GM12878 (cell line): ENCODE data around the gene SLC2A9. TPM values are rescaled to one million over a fixed set of nuclear protein-coding genes. Genes with fewer than 3 reads are reported as not detected.

Experiments
- ATF7 ChIP-seq: fragments of 450-650 bp; IDR thresholded peaks from 2 replicates; pipeline ENCODE4 v1.6.1; 2016; ENCODE audit warnings: low read depth, mild to moderate bottlenecking
- BHLHE40 ChIP-seq, 2 experiments: fragments of 450-650 bp in 1 of 2; IDR thresholded peaks; 2 replicates each; pipeline ENCODE4 v1.6.1; 2011 to 2017; ENCODE audit warnings: low read depth in 2 of 2, borderline replicate concordance in 1 of 2, improper control_type of control experiment in 1 of 2, low read length in 1 of 2, mild to moderate bottlenecking in 1 of 2
- HDGF ChIP-seq: fragments of 450-650 bp; IDR thresholded peaks from 2 replicates; pipeline ENCODE4 v1.6.1; 2016; ENCODE audit warnings: antibody characterized with exemption
- IRF4 ChIP-seq: IDR thresholded peaks from 2 replicates; pipeline ENCODE4 v1.6.1; 2011; ENCODE audit warnings: low read depth, low read length
- MTA2 ChIP-seq: fragments of 450-650 bp; IDR thresholded peaks from 2 replicates; pipeline ENCODE4 v1.6.1; 2016; ENCODE audit warnings: low read depth, mild to moderate bottlenecking, moderate library complexity
- MYC ChIP-seq: IDR thresholded peaks from 2 replicates; pipeline ENCODE4 v1.6.1; 2011; ENCODE audit warnings: mild to moderate bottlenecking, low read length, moderate library complexity, inconsistent platforms; ENCODE audit not compliant: insufficient read depth, insufficient replicate concordance, insufficient read length, severe bottlenecking
- RELB ChIP-seq: fragments of 450-650 bp; IDR thresholded peaks from 2 replicates; pipeline ENCODE4 v1.6.1; 2017; ENCODE audit warnings: low read depth, mild to moderate bottlenecking, moderate library complexity
- SREBF2 ChIP-seq: IDR thresholded peaks from 2 replicates; pipeline ENCODE4 v1.6.1; 2012; ENCODE audit warnings: mild to moderate bottlenecking, low read length
- WRNIP1 ChIP-seq: IDR thresholded peaks from 2 replicates; pipeline ENCODE4 v1.6.1; 2011; ENCODE audit warnings: low read depth, low read length, improper control_type of control experiment, borderline replicate concordance
- polyA plus RNA-seq, 11 experiments: library from polyadenylated mRNA; depleted of rRNA in 4 of 11; unstranded in 6 of 11; stranded (reverse) in 5 of 11; fragments of >200 nt; fragmentation: Nextera tagmentation in 4 of 11; fragmentation: Illumina TruSeq in 1 of 11; extraction: Ambion mirVana in 4 of 11; extraction: Trizol in 1 of 11; gene quantifications; 1 replicate in 1 of 11; 2 replicates in 10 of 11; pipeline versions ENCODE4 v1.2.1 to v1.2.3, GENCODE V29; 2011 to 2016; ENCODE audit warnings: inconsistent platforms in 2 of 11, missing spikeins in 2 of 11, low read depth in 1 of 11
- total RNA-seq, 4 experiments: library from RNA; depleted of rRNA in 3 of 4; stranded (reverse); fragments of >200 nt in 3 of 4; fragmentation: Illumina TruSeq in 1 of 4; extraction: Trizol in 1 of 4; gene quantifications; 2 replicates each; pipeline versions ENCODE4 v1.2.1 to v1.2.3, GENCODE V29; 2013 to 2021
- TF ChIP-seq, protein P1 (sequence below): fragments of 450-650 bp; formaldehyde crosslinking; IDR thresholded peaks from 2 replicates; pipeline ENCODE4 v1.4.0; 2020; ENCODE audit warnings: mild to moderate bottlenecking, moderate library complexity

Gene SLC2A9
- total and polyA plus RNA-seq, 10 of the 15 experiments (the other 5 are each of a cell fraction or from before 2014, with no cell fraction given) = 0.28 to 2.8 (median 1.2) TPM

DNA sequence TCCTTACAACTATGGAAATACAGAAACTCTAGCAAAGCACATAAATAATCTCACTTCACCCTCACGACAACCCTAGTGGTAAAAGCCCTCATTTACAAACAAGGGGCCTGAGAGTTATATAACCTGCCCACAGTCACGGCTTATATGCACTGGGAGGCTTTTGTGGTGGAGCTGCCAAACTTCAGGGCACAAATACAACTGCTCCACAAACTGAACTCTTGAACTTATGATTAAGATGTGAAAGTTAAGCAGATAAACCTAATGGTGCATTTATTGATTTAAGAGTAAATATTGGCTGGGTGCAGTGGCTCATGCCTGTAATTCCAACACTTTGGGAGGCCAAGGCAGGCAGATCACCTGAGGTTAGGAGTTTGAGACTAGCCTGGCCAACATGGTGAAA, 19.0 kb downstream of the SLC2A9 start (continued):
- no peak for TF ChIP-seq MYC
- TF ChIP-seq WRNIP1 = no peak
- TF ChIP-seq MTA2 = peak; percentile 63
- no peak for TF ChIP-seq HDGF
- TF ChIP-seq BHLHE40 (IDR thresholded peaks at IDR 0.05; ENCODE audit: borderline replicate concordance in 1 of 2, low read depth in 2 of 2, low read length in 1 of 2) = 0 out of 4 replicates have a peak, but pooled peaks of 1 of the 2 experiments have one; percentile 31
- TF ChIP-seq IRF4 = no peak
- TF ChIP-seq ATF7 = peak; percentile 47; the same call in 1 of the 2 replicates
- TF ChIP-seq RELB = peak; percentile 38; the same call in 1 of the 2 replicates
- TF ChIP-seq SREBF2 = no peak
- TF ChIP-seq, protein P1, sequence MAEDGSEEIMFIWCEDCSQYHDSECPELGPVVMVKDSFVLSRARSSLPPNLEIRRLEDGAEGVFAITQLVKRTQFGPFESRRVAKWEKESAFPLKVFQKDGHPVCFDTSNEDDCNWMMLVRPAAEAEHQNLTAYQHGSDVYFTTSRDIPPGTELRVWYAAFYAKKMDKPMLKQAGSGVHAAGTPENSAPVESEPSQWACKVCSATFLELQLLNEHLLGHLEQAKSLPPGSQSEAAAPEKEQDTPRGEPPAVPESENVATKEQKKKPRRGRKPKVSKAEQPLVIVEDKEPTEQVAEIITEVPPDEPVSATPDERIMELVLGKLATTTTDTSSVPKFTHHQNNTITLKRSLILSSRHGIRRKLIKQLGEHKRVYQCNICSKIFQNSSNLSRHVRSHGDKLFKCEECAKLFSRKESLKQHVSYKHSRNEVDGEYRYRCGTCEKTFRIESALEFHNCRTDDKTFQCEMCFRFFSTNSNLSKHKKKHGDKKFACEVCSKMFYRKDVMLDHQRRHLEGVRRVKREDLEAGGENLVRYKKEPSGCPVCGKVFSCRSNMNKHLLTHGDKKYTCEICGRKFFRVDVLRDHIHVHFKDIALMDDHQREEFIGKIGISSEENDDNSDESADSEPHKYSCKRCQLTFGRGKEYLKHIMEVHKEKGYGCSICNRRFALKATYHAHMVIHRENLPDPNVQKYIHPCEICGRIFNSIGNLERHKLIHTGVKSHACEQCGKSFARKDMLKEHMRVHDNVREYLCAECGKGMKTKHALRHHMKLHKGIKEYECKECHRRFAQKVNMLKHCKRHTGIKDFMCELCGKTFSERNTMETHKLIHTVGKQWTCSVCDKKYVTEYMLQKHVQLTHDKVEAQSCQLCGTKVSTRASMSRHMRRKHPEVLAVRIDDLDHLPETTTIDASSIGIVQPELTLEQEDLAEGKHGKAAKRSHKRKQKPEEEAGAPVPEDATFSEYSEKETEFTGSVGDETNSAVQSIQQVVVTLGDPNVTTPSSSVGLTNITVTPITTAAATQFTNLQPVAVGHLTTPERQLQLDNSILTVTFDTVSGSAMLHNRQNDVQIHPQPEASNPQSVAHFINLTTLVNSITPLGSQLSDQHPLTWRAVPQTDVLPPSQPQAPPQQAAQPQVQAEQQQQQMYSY (CRISPR knock-in tag) = no peak
